Measurements from ENCODE around the gene IFNK.

The IFNK gene

GRCh38 chr9:27573634-27574590, 49.8 kb downstream of the IFNK start:
- H3K27ac ChIP-seq: peak overlapping the region; percentile 85
- no peaks in the 10 kb centered on the region for H3K27me3 ChIP-seq (replicated peaks)
- no peaks in the 10 kb centered on the region for H3K36me3 ChIP-seq (replicated peaks)
- peak overlapping the region; percentile 71 for H3K4me3 ChIP-seq (ENCODE audit: low read depth, low read length)
- in situ Hi-C loops (cut with HindIII; ENCODE audit: low pct_ligation_motif_present, low sequenced_read_pairs): no loop called here
- DNase-seq: peak; percentile 100
- TF ChIP-seq CTCF (IDR thresholded peaks at IDR 0.05; ENCODE audit: low read depth, low read length, missing control alignments): no peak
